ENCODE data around the gene MYEOV. TPM values are rescaled to one million over a fixed set of nuclear protein-coding genes. Genes with fewer than 3 reads are reported as not detected.

The MYEOV gene
- total RNA-seq, 4 donors from 2014 or later = 13.9 to 32.9 (median 25.8) TPM

DNA sequence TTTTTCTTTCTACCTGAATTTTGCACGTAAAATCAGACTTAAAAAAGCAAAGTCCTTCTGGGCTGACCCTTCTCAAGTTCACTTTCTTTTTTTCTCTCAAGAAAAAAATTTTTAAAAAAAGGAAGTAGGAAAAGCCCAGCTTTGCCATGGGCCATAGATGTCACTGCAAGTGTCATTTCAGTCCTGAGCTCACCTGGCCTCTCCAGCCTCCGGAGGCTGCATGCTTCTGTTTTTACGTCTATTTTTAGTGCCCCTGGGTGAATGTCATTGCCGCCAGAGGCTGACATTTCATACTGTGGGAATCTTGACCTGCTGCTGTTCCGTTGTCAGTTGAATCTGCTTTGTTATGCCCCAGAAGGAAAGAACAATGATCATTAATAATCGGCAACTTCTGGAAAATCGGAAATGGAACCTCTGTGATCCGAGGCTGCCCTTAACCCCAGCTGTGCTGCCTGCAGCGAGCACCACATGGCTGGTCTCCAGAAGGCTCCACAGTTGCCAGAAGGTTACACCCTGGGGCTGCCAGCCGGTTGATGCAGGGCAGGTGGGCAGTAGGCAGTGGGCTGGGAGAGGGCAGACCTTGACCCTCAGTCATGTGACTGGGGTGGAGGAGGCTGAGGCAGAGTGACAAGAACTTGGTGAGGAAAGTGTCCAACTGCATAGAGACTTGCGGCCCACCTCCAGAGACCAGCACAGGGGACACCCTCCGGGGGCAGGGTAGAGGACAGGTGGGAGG lies 16.7 kb upstream of the MYEOV start:
- H3K4me3 ChIP-seq (ENCODE audit: low read depth, poor library complexity, severe bottlenecking) = no peak overlapping the region
- 39 to 45% methylated on average over 12 of the region's 12 CpGs for WGBS, 2 donors
- intact Hi-C loops (cut with DNase I; ENCODE audit: low total_unique reads) = no loop called here

DNA sequence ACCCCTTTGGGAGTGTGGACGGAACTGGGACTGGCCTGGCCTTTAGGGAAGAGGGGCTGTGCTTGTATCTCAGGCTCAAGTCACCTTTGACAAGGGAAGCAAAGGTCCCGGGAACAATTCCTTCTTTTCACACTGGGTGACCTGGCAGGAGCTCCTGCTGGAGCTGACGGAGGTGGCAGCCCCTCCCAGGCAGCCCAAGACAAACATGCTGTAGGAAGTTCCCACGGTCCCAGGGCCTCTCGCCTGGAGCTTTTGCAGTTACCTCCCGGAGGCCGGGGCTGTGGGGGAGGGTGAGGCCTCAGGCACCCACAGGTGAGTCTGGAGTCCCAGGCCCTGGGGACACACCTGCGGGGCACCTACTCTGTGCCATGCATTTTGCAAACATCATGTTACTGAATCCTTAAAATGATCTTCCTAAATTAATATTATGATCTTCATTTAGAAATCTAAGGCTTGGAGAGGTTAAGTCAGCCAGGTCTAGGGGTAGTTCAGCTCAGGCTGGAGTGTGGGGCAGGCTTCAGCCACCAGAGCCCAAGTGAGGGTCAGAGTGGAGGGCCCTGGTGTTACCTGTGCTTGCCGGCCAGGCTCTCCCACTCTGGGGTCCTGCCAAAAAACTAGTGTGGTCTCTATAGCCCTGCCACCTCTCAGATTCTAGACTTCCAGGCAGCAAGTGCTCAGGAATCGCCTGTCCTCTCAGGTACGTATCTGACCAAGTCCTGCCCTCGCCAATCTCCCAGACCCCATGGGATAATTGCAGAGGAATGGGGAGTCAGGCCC lies 15.7 kb upstream of the MYEOV start:
- TF ChIP-seq, protein P1, sequence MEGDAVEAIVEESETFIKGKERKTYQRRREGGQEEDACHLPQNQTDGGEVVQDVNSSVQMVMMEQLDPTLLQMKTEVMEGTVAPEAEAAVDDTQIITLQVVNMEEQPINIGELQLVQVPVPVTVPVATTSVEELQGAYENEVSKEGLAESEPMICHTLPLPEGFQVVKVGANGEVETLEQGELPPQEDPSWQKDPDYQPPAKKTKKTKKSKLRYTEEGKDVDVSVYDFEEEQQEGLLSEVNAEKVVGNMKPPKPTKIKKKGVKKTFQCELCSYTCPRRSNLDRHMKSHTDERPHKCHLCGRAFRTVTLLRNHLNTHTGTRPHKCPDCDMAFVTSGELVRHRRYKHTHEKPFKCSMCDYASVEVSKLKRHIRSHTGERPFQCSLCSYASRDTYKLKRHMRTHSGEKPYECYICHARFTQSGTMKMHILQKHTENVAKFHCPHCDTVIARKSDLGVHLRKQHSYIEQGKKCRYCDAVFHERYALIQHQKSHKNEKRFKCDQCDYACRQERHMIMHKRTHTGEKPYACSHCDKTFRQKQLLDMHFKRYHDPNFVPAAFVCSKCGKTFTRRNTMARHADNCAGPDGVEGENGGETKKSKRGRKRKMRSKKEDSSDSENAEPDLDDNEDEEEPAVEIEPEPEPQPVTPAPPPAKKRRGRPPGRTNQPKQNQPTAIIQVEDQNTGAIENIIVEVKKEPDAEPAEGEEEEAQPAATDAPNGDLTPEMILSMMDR (IDR thresholded peaks at IDR 0.05) = no peak
- no peak for TF ChIP-seq POLR2A (IDR thresholded peaks at IDR 0.05)
- intact Hi-C loops (cut with DNase I; ENCODE audit: low total_unique reads) = no loop called here
- H3K4me3 ChIP-seq (ENCODE audit: low read depth, poor library complexity, severe bottlenecking) = no peak overlapping the region
- WGBS, 2 donors = 70 to 73% methylated on average over 12 of the region's 12 CpGs
- DNase-seq (ENCODE audit: low spot score in 2 of 2) = no peak

More for the DNA sequence above, 16.7 kb upstream of the MYEOV start:
- no peak for DNase-seq (ENCODE audit: low spot score in 2 of 2)
- TF ChIP-seq POLR2A (IDR thresholded peaks at IDR 0.05) = no peak
- TF ChIP-seq, protein P1 (IDR thresholded peaks at IDR 0.05) = no peak

DNA sequence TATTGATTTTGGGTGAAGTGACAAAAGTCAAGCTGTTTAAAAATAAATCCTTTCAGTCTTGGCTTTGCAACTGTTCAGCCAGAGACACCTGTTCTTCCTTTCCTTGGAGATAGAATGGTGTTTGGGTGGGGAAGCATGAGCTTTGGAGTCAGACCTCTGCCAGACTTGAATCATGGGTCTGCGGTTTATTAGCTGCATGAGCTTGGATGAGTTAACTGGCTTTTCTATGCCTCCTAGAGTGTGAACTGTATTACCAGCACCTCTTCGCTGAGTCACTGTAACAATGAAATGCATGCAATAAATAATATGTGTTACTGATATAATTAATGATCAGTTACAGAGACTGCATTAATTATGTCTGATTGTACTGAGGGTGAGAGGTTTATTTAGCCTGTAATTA lies 13.5 kb upstream of the MYEOV start:
- intact Hi-C loops (cut with DNase I; ENCODE audit: low total_unique reads) = no loop called here
- no peak for DNase-seq (ENCODE audit: low spot score in 2 of 2)
- no peak overlapping the region for H3K4me3 ChIP-seq (ENCODE audit: low read depth, poor library complexity, severe bottlenecking)
- 31 to 36% methylated on average over 2 of the region's 2 CpGs for WGBS, 2 donors
- no peak for TF ChIP-seq POLR2A (IDR thresholded peaks at IDR 0.05)
- TF ChIP-seq, protein P1 (IDR thresholded peaks at IDR 0.05) = no peak

DNA sequence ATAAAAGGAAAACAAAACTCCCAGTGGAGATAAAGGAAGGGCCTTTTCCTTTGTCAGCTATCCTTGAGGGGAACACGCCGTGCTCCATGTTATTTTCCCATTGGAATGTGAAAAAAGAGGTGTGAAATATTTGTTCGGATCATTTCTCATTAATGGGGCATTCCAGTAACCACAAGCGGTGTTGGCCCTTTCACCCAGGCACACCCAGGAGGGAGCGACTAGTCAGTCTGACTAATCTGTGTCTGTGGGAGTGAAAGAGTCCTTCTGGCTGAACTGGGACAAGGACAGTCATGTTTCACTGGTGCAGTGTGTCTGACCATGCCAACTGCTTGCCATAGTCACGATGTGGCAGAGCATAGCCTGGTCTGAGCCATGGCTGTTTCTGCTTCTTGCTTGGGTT lies 13.0 kb upstream of the MYEOV start:
- intact Hi-C loops (cut with DNase I; ENCODE audit: low total_unique reads) = no loop called here
- H3K4me3 ChIP-seq (ENCODE audit: low read depth, poor library complexity, severe bottlenecking) = no peak overlapping the region
- no peak for TF ChIP-seq POLR2A (IDR thresholded peaks at IDR 0.05)
- TF ChIP-seq, protein P1 (IDR thresholded peaks at IDR 0.05) = no peak
- DNase-seq (ENCODE audit: low spot score in 2 of 2) = peak in 1 of 2 donors; percentile 64
- 23 to 33% methylated on average over 6 of the region's 6 CpGs for WGBS, 2 donors

DNA sequence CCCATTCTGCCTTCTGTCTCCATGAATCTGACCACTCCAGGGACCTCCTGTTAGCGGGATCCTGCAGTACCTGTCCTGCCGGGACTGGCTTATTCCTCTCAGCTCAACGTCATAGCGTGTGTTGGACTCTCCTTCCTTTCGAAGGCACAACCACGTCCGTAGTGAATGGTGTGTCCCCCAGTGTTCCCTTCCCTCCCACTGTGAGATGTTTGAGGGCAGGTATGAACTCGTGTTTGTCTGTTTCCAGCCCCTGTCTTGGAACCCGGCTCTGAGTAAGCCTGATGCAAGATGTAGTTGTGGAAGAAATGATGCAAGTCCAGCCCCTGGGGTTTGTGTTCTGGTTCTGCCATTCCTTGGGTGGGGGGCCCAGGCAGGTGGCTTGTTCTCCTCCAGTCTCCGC lies 10.5 kb upstream of the MYEOV start:
- no peak for DNase-seq (ENCODE audit: low spot score in 2 of 2)
- 72 to 84% methylated on average over 10 of the region's 10 CpGs for WGBS, 2 donors
- H3K4me3 ChIP-seq (ENCODE audit: low read depth, poor library complexity, severe bottlenecking) = no peak overlapping the region
- intact Hi-C loops (cut with DNase I; ENCODE audit: low total_unique reads) = no loop called here
- no peak for TF ChIP-seq POLR2A (IDR thresholded peaks at IDR 0.05)
- TF ChIP-seq, protein P1 (IDR thresholded peaks at IDR 0.05) = no peak

Data from lower leg skin (tissue), 4 donors.